HG03060 (cell line): ENCODE results near the gene AGBL1.
"Not testable (repeated sequence)": the region's sequence is repeated elsewhere in the genome, so short reads cannot be mapped to it uniquely, and the experiment has no call there.

Experiments
- ATAC-seq: cut with Tn5 transposase; IDR thresholded peaks from one replicate; pipeline ENCODE4 v1.9.1; 2021; ENCODE audit warnings: low read depth, moderate number of reproducible peaks; ENCODE audit not compliant: unreplicated experiment

Gene AGBL1

GRCh38 chr15:86383611-86384010 lies 303.9 kb downstream of the AGBL1 start:
- ATAC-seq = no peak

- no peak for ATAC-seq
These were observed 304.5 kb downstream of the AGBL1 start for GRCh38 chr15:86384186-86384585.

GRCh38 chr15:86392296-86392695 lies 312.6 kb downstream of the AGBL1 start:
- no peak for ATAC-seq

- no peak for ATAC-seq
These were observed 313.2 kb downstream of the AGBL1 start for GRCh38 chr15:86392874-86393273.

- ATAC-seq = no peak
These were observed 315.2 kb downstream of the AGBL1 start for GRCh38 chr15:86394866-86395265.

GRCh38 chr15:86399041-86399954 lies 319.6 kb downstream of the AGBL1 start:
- ATAC-seq = no peak

- no peak for ATAC-seq
These were observed 323.6 kb downstream of the AGBL1 start for GRCh38 chr15:86403221-86403620.

- no peak for ATAC-seq
These were observed 324.4 kb downstream of the AGBL1 start for GRCh38 chr15:86403914-86404583.

GRCh38 chr15:86408261-86408660 lies 328.6 kb downstream of the AGBL1 start:
- no peak for ATAC-seq

GRCh38 chr15:86411916-86412315 lies 332.2 kb downstream of the AGBL1 start:
- no peak for ATAC-seq

- ATAC-seq = no peak
These were observed 333.5 kb downstream of the AGBL1 start for GRCh38 chr15:86413191-86413590.

- no peak for ATAC-seq
These were observed 346.1 kb downstream of the AGBL1 start for GRCh38 chr15:86425746-86426145.

- no peak for ATAC-seq
These were observed 353.2 kb downstream of the AGBL1 start for GRCh38 chr15:86432861-86433260.

GRCh38 chr15:86433983-86434382 lies 354.3 kb downstream of the AGBL1 start:
- ATAC-seq = no peak

- ATAC-seq = no peak
These were observed 359.9 kb downstream of the AGBL1 start for GRCh38 chr15:86439614-86440013.

- no peak for ATAC-seq
These were observed 364.9 kb downstream of the AGBL1 start for GRCh38 chr15:86444527-86444926.

- no peak for ATAC-seq
These were observed 366.0 kb downstream of the AGBL1 start for GRCh38 chr15:86445579-86446252.

- no peak for ATAC-seq
These were observed 366.6 kb downstream of the AGBL1 start for GRCh38 chr15:86446253-86446640.

- ATAC-seq = not testable (repeated sequence)
These were observed 385.9 kb downstream of the AGBL1 start for GRCh38 chr15:86465470-86466039.

- ATAC-seq = no peak
These were observed 402.0 kb downstream of the AGBL1 start for GRCh38 chr15:86481720-86482119.

GRCh38 chr15:86483936-86484335 lies 404.3 kb downstream of the AGBL1 start:
- ATAC-seq = no peak
